B cell (primary cell): ENCODE data around the gene TBC1D22A. TPM values are rescaled to one million over a fixed set of nuclear protein-coding genes. Genes with fewer than 3 reads are reported as not detected.

ENCODE experiments used
- ATAC-seq: fragments of 200-7000 bp; cut with Tn5 transposase; one replicate; pipeline ENCODE4 v1.10.0; 2021; ENCODE audit warnings: low read depth, mild to moderate bottlenecking, moderate number of reproducible peaks, moderate library complexity
- CTCF ChIA-PET: fragments of 350-600 bp; sonication (Branson Sonifier 250); formaldehyde crosslinking; loops from one replicate; lab custom pipeline; 2021; ENCODE audit warnings: antibody characterized with exemption, inconsistent platforms; lab: Charles Lee
- POLR2A ChIA-PET: fragments of 350-600 bp; sonication (Branson Sonifier 250); formaldehyde crosslinking; loops from one replicate; lab custom pipeline; 2021; ENCODE audit warnings: antibody characterized with exemption; lab: Charles Lee
- DNase-seq: peaks from one replicate; pipeline ENCODE4 v3.0.0; 2013
- H2AFZ ChIP-seq: 2 replicates; pipeline ENCODE4 v1.6.1; 2012; ENCODE audit warnings: mild to moderate bottlenecking, low read depth, low read length; ENCODE audit not compliant: insufficient read depth, poor library complexity, severe bottlenecking
- H3K27ac ChIP-seq, 2 donors: 1 replicate in 1 of 2; 2 replicates in 1 of 2; pipeline ENCODE4 v1.5.1; 2012 to 2013; ENCODE audit warnings: low read length in 2 of 2, mild to moderate bottlenecking in 2 of 2, moderate library complexity in 1 of 2
- H3K27me3 ChIP-seq, 4 experiments: fragments of 200-600 bp in 1 of 4; sonication (generic) in 1 of 4; replicated peaks in 1 of 4; 1 replicate in 2 of 4; 2 replicates in 2 of 4; pipeline versions ENCODE4 v1.6.1 to v1.7.0; 2013 to 2016; ENCODE audit warnings: low read length in 3 of 4, mild to moderate bottlenecking in 2 of 4, mixed read lengths in 1 of 4, moderate library complexity in 1 of 4; ENCODE audit not compliant: insufficient read depth in 4 of 4, control insufficient read depth in 3 of 4; ENCODE audit errors: control extremely low read depth in 1 of 4
- H3K36me3 ChIP-seq, 2 experiments: replicated peaks in 1 of 2; 1 replicate in 1 of 2; 2 replicates in 1 of 2; pipeline versions ENCODE4 v1.6.1 to v1.7.1; 2013; ENCODE audit warnings: low read length in 1 of 2; ENCODE audit not compliant: insufficient read depth in 2 of 2, control insufficient read depth in 1 of 2; ENCODE audit errors: control extremely low read depth in 1 of 2, extremely low read depth in 1 of 2
- H3K4me1 ChIP-seq, 2 donors: fragments of 200-600 bp in 1 of 2; sonication (generic) in 1 of 2; 1 replicate in 1 of 2; 2 replicates in 1 of 2; pipeline versions ENCODE4 v1.5.1 to v1.6.1; 2013 to 2017; ENCODE audit warnings: low read length in 2 of 2; ENCODE audit not compliant: control insufficient read depth in 2 of 2, insufficient read depth in 2 of 2
- H3K4me2 ChIP-seq: replicated peaks from 2 replicates; pipeline ENCODE3; 2012; ENCODE audit warnings: mild to moderate bottlenecking, low read depth, low read length; ENCODE audit not compliant: poor library complexity, severe bottlenecking
- H3K4me3 ChIP-seq, 5 experiments: fragments of 200-600 bp in 1 of 5; sonication (generic) in 1 of 5; 1 replicate in 3 of 5; 2 replicates in 2 of 5; pipeline versions ENCODE4 v1.5.1 to v1.7.0; 2011 to 2016; ENCODE audit warnings: low read length in 4 of 5, mild to moderate bottlenecking in 4 of 5, low read depth in 2 of 5, control low read depth in 1 of 5, moderate library complexity in 1 of 5; ENCODE audit not compliant: insufficient read depth in 1 of 5; ENCODE audit errors: control extremely low read depth in 1 of 5, extremely low read depth in 1 of 5
- H3K79me2 ChIP-seq: fragments of 200-600 bp; sonication (generic); one replicate; pipeline ENCODE4 v1.6.0; 2016; ENCODE audit warnings: low read length; ENCODE audit not compliant: control insufficient read depth, insufficient read depth
- H3K9ac ChIP-seq: fragments of 200-600 bp; sonication (generic); 2 replicates; pipeline ENCODE4 v1.6.1; 2017; ENCODE audit warnings: mild to moderate bottlenecking, low read length, moderate library complexity
- H3K9me3 ChIP-seq, 3 donors: one replicate each; pipeline versions ENCODE4 v1.6.1 to v1.7.1; 2013; ENCODE audit warnings: low read length in 2 of 3; ENCODE audit not compliant: control insufficient read depth in 2 of 3, insufficient read depth in 1 of 3; ENCODE audit errors: control extremely low read depth in 1 of 3
- H4K20me1 ChIP-seq: 2 replicates; pipeline ENCODE4 v1.6.0; 2012; ENCODE audit warnings: mild to moderate bottlenecking, low read length; ENCODE audit not compliant: insufficient read depth, control insufficient read depth, poor library complexity, severe bottlenecking
- H3K27ac Mint-ChIP-seq: one replicate; pipeline ENCODE4 v1.8.0; 2021; ENCODE audit warnings: mixed read lengths
- H3K27me3 Mint-ChIP-seq: one replicate; pipeline ENCODE4 v1.8.0; 2021; ENCODE audit warnings: mixed read lengths
- H3K4me1 Mint-ChIP-seq: one replicate; pipeline ENCODE4 v1.8.0; 2021; ENCODE audit warnings: mixed read lengths
- H3K4me3 Mint-ChIP-seq: one replicate; pipeline ENCODE4 v1.8.0; 2021; ENCODE audit warnings: mixed read lengths
- H3K9me3 Mint-ChIP-seq: one replicate; pipeline ENCODE4 v1.8.0; 2022; ENCODE audit warnings: mixed read lengths; ENCODE audit not compliant: insufficient read depth
- EZH2 ChIP-seq: IDR thresholded peaks from 2 replicates; pipeline ENCODE4 v1.6.1; 2012; ENCODE audit warnings: borderline replicate concordance, low read depth, mild to moderate bottlenecking, moderate library complexity, low read length; ENCODE audit not compliant: insufficient read depth, poor library complexity, severe bottlenecking
- WGBS: methylation state at CpG from one replicate; pipeline ENCODE4 v1.1.5; 2013; ENCODE audit warnings: missing lambda C conversion rate; ENCODE audit not compliant: insufficient coverage; 5-methylcytosine and 5-hydroxymethylcytosine counted together
- intact Hi-C: fragments of 100-400 bp; cut with micrococcal nuclease; formaldehyde crosslinking; loops from one replicate; pipeline ENCODE4 v1.10.0; 2022
- polyA plus RNA-seq: library from polyadenylated mRNA; depleted of rRNA; stranded (reverse); fragments of >200 nt; gene quantifications from 2 replicates; pipeline ENCODE4 v1.2.3, GENCODE V29; 2012
- total RNA-seq, 2 donors: library from RNA; stranded (reverse); fragments of 120-200 nt in 1 of 2; gene quantifications; 1 replicate in 1 of 2; 2 replicates in 1 of 2; pipeline versions ENCODE4 v1.2.3 to v1.2.4, GENCODE V29; 2013 to 2022
- TF ChIP-seq, protein P1 (sequence below): fragments of 200-600 bp; IDR thresholded peaks from one replicate; pipeline ENCODE4 v1.8.0; 2022; ENCODE audit warnings: antibody characterized with exemption, mild to moderate bottlenecking

Gene TBC1D22A
- total and polyA plus RNA-seq, 2 donors (not counting 1 experiment from before 2014, with no cell fraction given), result 73.8 to 128 TPM

DNA sequence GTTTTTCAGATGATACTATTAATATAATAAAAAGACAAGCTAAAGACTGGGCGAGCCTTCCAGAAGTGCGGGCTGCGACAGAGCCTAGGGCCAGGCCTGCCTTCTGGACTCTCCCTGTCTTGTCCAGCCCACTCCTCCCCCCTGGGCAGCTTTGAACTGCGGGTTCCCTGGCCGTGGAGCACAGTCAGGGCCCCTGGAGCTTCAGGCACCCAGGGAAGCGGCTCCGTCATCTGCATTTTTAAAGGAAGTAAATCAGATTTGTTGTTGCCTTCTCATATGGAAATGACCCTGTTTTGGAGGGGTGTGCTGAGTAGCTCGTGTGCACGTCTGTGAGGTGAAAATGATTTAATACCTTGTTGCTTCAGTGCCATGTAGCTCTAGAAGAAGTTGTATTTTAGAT lies 265.3 kb downstream of the TBC1D22A start:
- POLR2A ChIA-PET, result no interaction called here
- Histone ChIP-seq H3K4me2 (no peak overlapping the region), H3K27me3 (no peaks in the 10 kb centered on the region), H3K27ac (no peak overlapping the region), H3K9ac (no peak overlapping the region), H3K4me1 (no peaks in the 10 kb centered on the region), H3K4me3 (no peak overlapping the region), H3K36me3 (peaks cover 2 to 37% of the 10 kb centered on the region in 2 experiments), H4K20me1 (peaks cover 82% of the 10 kb centered on the region), H3K79me2 (peaks cover 94% of the 10 kb centered on the region), H3K9me3 (no peaks in the 10 kb centered on the region), H2AFZ (no peak overlapping the region)
- TF ChIP-seq EZH2, result no peak
- TF ChIP-seq, protein P1, sequence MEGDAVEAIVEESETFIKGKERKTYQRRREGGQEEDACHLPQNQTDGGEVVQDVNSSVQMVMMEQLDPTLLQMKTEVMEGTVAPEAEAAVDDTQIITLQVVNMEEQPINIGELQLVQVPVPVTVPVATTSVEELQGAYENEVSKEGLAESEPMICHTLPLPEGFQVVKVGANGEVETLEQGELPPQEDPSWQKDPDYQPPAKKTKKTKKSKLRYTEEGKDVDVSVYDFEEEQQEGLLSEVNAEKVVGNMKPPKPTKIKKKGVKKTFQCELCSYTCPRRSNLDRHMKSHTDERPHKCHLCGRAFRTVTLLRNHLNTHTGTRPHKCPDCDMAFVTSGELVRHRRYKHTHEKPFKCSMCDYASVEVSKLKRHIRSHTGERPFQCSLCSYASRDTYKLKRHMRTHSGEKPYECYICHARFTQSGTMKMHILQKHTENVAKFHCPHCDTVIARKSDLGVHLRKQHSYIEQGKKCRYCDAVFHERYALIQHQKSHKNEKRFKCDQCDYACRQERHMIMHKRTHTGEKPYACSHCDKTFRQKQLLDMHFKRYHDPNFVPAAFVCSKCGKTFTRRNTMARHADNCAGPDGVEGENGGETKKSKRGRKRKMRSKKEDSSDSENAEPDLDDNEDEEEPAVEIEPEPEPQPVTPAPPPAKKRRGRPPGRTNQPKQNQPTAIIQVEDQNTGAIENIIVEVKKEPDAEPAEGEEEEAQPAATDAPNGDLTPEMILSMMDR, result no peak
- no peak for ATAC-seq
- WGBS, result 83% methylated on average over 9 of the region's 9 CpGs
- DNase-seq, result no peak
- Mint-ChIP-seq H3K27ac (no peak overlapping the region), H3K9me3 (no peaks in the 10 kb centered on the region), H3K27me3 (no peaks in the 10 kb centered on the region), H3K4me1 (peaks cover 2% of the 10 kb centered on the region), H3K4me3 (no peak overlapping the region)
- CTCF ChIA-PET, result no interaction called here
- intact Hi-C loops, result no loop called here

DNA sequence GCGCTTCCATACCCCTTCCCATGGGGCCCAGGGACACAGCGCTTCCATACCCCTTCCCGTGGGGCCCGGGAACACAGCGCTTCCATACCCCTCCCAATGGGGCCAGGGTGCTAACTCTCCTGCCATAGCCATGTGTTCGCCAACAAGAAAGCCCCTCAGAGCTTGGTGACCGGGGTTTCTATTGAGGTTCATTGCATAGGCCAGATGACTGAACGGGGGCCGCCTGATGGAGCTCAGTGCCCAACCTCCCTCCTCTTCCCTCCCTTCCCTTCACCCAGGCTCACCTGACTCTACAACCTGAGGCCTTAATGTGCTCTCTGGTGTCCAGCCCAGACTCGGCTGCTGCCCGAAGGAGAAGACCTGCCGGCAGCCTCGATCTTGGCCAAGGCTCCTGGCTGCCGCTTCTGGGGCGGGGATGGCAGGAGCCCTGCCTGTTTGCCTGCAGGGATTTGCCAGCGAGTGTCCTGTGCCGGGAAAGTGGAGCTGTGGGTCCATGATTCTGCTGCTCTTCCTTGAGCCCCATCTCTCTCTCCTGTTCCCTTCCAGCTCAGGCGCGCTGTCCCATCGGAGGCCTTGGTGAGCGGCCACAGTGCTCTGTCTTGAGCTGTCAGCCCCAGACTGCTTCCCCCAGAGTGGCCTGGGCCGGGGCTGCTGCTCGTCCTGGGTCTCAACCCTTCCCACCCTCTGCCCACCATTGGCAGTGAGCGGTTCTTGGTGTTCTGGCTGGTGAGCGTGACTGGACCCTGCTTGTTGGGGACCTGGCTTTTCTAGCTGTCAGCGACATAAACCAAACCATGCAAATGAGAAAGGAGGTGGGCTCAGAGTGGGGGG lies 267.0 kb downstream of the TBC1D22A start:
- intact Hi-C loops, result no loop called here
- DNase-seq (no peak), ATAC-seq (no peak)
- H3K9me3 Mint-ChIP-seq, result no peaks in the 10 kb centered on the region
- TF ChIP-seq, protein P1, result no peak
- TF ChIP-seq EZH2, result no peak
- Histone ChIP-seq H3K27me3 (no peaks in the 10 kb centered on the region), H3K4me1 (no peaks in the 10 kb centered on the region), H3K79me2 (peaks cover 93% of the 10 kb centered on the region), H3K9ac (no peak overlapping the region), H3K9me3 (no peaks in the 10 kb centered on the region), H3K27ac (no peak overlapping the region), H3K4me3 (no peak overlapping the region), H3K36me3 (peaks cover 2 to 31% of the 10 kb centered on the region in 2 experiments), H2AFZ (no peak overlapping the region), H3K4me2 (no peak overlapping the region), H4K20me1 (peaks cover 82% of the 10 kb centered on the region)
- POLR2A ChIA-PET, result no interaction called here
- no peaks in the 10 kb centered on the region for H3K27me3 Mint-ChIP-seq
- CTCF ChIA-PET, result no interaction called here
- peaks cover 2% of the 10 kb centered on the region for H3K4me1 Mint-ChIP-seq
- H3K27ac Mint-ChIP-seq, result no peak overlapping the region
- no peak overlapping the region for H3K4me3 Mint-ChIP-seq
- 91% methylated on average over 18 of the region's 26 CpGs for WGBS
